Measurements from ENCODE around the gene SOX18. TPM values are rescaled to one million over a fixed set of nuclear protein-coding genes. Genes with fewer than 3 reads are reported as not detected.

Gene SOX18
- total RNA-seq, 1 donor from 2014 or later, result 27.2 TPM

Other genes with a start within 250 kb of the SOX18 start
- gene ZBTB46, start 218.4 kb downstream of the SOX18 start, total RNA-seq, result 67.1 and 69.7 TPM in 2 replicates
- gene ABHD16B, start 188.1 kb downstream of the SOX18 start, total RNA-seq, result not detected in 2 replicates
- 112 and 178 TPM in 2 replicates for gene TPD52L2, start 184.4 kb downstream of the SOX18 start, total RNA-seq
- gene DNAJC5, start 154.5 kb downstream of the SOX18 start, total RNA-seq, result 67.3 and 89.9 TPM in 2 replicates
- gene UCKL1, start 93.2 kb downstream of the SOX18 start, total RNA-seq, result 26.6 and 45.0 TPM in 2 replicates
- 5.9 and 11.0 TPM in 2 replicates for gene ZNF512B, start 79.7 kb downstream of the SOX18 start, total RNA-seq
- gene SAMD10, start 70.0 kb downstream of the SOX18 start, total RNA-seq, result 2.4 and 5.9 TPM in 2 replicates
- 40.6 and 49.0 TPM in 2 replicates for gene PRPF6, start 68.5 kb downstream of the SOX18 start, total RNA-seq
- 5.8 and 6.3 TPM in 2 replicates for gene C20orf204, start 13.5 kb downstream of the SOX18 start, total RNA-seq
- gene TCEA2, start 13.6 kb upstream of the SOX18 start, total RNA-seq, result 27.0 and 36.0 TPM in 2 replicates
- gene RGS19, start 29.9 kb upstream of the SOX18 start, total RNA-seq, result 12.8 and 23.0 TPM in 2 replicates
- gene OPRL1, start 30.4 kb upstream of the SOX18 start, total RNA-seq, result 2.3 and 2.7 TPM in 2 replicates
- 0.13 and 0.26 TPM in 2 replicates for gene LKAAEAR1, start 34.8 kb upstream of the SOX18 start, total RNA-seq
- gene NPBWR2, start 57.9 kb upstream of the SOX18 start, total RNA-seq, result not detected in 2 replicates
- gene MYT1, start 114.8 kb upstream of the SOX18 start, total RNA-seq, result not detected in 2 replicates
- 49.3 and 52.3 TPM in 2 replicates for gene PCMTD2, start 206.1 kb upstream of the SOX18 start, total RNA-seq

All from dermis microvascular lymphatic vessel endothelial cell (primary cell).